Peyer's patch (tissue), 4 donors: Measurements from ENCODE around the gene MEG3.

Source experiments
- CTCF ChIP-seq, 6 experiments: fragments of 450-650 bp in 4 of 6; fragments of 200-600 bp in 2 of 6; sonication (generic) in 1 of 6; IDR thresholded peaks; one replicate each; pipeline ENCODE4 v1.5.1; 2017 to 2019; ENCODE audit warnings: antibody characterized with exemption in 6 of 6, mild to moderate bottlenecking in 3 of 6, moderate library complexity in 1 of 6
- POLR2A ChIP-seq, 2 donors: fragments of 450-650 bp; IDR thresholded peaks; one replicate each; pipeline ENCODE4 v1.5.1; 2017; ENCODE audit warnings: antibody characterized with exemption in 2 of 2, mild to moderate bottlenecking in 2 of 2, moderate library complexity in 2 of 2

DNA sequence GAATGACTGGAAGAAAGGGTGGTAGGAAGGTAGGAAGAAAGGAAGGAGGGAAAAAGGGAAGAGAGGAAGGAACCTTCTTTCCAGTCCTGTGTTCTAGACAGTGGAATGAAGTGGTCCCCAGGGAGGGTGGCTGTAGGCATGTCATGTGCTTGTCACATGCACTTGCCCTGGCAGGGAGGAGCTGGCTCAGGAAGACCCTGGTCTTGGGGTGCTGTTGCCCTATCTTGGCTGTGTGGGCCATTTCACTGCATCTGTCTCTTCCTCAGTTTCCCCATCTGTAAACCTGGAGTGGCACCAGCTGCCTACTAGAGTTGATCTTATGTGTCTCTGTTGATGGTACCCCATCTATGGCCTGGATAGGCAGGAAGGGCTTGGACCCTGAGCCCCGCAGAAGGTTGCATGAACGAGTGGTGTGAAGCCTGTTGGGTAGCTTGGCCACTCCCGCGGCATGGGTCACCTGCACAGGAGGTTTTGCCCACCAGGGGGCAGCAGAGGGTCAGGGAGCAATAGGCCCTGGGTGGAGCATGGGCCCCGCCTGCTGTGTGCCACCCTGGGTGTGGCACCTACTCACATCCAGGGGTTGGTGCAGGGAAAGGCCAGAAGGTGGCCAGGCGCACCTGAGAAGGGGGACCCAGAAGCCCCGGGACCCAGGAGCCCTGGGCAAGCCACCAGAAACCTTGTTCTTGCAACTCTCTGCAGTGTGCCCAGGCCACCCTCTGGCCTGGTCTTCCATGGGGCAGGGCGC, 25.1 kb downstream of the MEG3 start:
- TF ChIP-seq CTCF (IDR thresholded peaks at IDR 0.05) (peak; percentile 16 to 81 (median 76)), POLR2A (IDR thresholded peaks at IDR 0.05) (no peak)
